GM12872 (cell line): ENCODE data around the gene NELL2.

ENCODE experiments used
- CTCF ChIP-seq: IDR thresholded peaks from 3 replicates; pipeline ENCODE4 v1.5.1; 2011; ENCODE audit warnings: low read depth, mild to moderate bottlenecking, low read length, moderate library complexity; ENCODE audit not compliant: insufficient read depth

NELL2 gene

GRCh38 chr12:44859998-44860689 lies 16.0 kb downstream of the NELL2 start:
- no peak for TF ChIP-seq CTCF

GRCh38 chr12:44858226-44858855 lies 17.8 kb downstream of the NELL2 start:
- no peak for TF ChIP-seq CTCF

- no peak for TF ChIP-seq CTCF
These were observed 23.6 kb downstream of the NELL2 start for GRCh38 chr12:44852483-44852882.

GRCh38 chr12:44851586-44851985 lies 24.5 kb downstream of the NELL2 start:
- TF ChIP-seq CTCF = no peak

GRCh38 chr12:44848703-44849085 lies 27.4 kb downstream of the NELL2 start:
- TF ChIP-seq CTCF = no peak

GRCh38 chr12:44847888-44848702 lies 28.0 kb downstream of the NELL2 start:
- no peak for TF ChIP-seq CTCF

- TF ChIP-seq CTCF = no peak
These were observed 28.7 kb downstream of the NELL2 start for GRCh38 chr12:44847403-44847802.
